CD14-positive monocyte (primary cell): ENCODE results near the gene BBS5. TPM values are rescaled to one million over a fixed set of nuclear protein-coding genes. Genes with fewer than 3 reads are reported as not detected.

Source experiments
- DNase-seq, 3 donors: peaks; one replicate each; pipeline ENCODE4 v3.0.0-alpha.2; 2011 to 2022
- H2AFZ ChIP-seq: 2 replicates; pipeline ENCODE4 v1.6.0; 2012; ENCODE audit warnings: mild to moderate bottlenecking, low read depth, low read length, inconsistent platforms; ENCODE audit not compliant: insufficient read depth, poor library complexity, severe bottlenecking
- H3K27ac ChIP-seq, 2 donors: 1 replicate in 1 of 2; 2 replicates in 1 of 2; pipeline ENCODE4 v1.5.1; 2012 to 2013; ENCODE audit warnings: low read length in 2 of 2, control low read depth in 1 of 2, inconsistent platforms in 1 of 2, low read depth in 1 of 2, mild to moderate bottlenecking in 1 of 2
- H3K27me3 ChIP-seq, 2 donors: one replicate each; pipeline versions ENCODE4 v1.6.0 to v1.6.1; 2011 to 2013; ENCODE audit warnings: low read length in 2 of 2; ENCODE audit not compliant: control insufficient read depth in 2 of 2, insufficient read depth in 2 of 2
- H3K36me3 ChIP-seq, 2 donors: replicated peaks in 1 of 2; 1 replicate in 1 of 2; 2 replicates in 1 of 2; pipeline versions ENCODE4 v1.5.1 to v1.6.1; 2012 to 2013; ENCODE audit warnings: low read length in 2 of 2, control low read depth in 1 of 2, inconsistent platforms in 1 of 2, mild to moderate bottlenecking in 1 of 2; ENCODE audit not compliant: insufficient read depth in 2 of 2, control insufficient read depth in 1 of 2
- H3K4me1 ChIP-seq, 2 donors: 1 replicate in 1 of 2; 2 replicates in 1 of 2; pipeline versions ENCODE4 v1.5.1 to v1.6.1; 2012 to 2013; ENCODE audit warnings: low read length in 2 of 2, control low read depth in 1 of 2, inconsistent platforms in 1 of 2, mild to moderate bottlenecking in 1 of 2, moderate library complexity in 1 of 2; ENCODE audit not compliant: insufficient read depth in 2 of 2, control insufficient read depth in 1 of 2
- H3K4me2 ChIP-seq: replicated peaks from 2 replicates; pipeline ENCODE3; 2012; ENCODE audit warnings: low read length, moderate library complexity, mild to moderate bottlenecking; ENCODE audit not compliant: poor library complexity, severe bottlenecking; ENCODE audit errors: extremely low read depth
- H3K4me3 ChIP-seq, 3 experiments: fragments of 200-600 bp in 1 of 3; sonication (generic) in 1 of 3; replicated peaks in 1 of 3; 1 replicate in 2 of 3; 2 replicates in 1 of 3; pipeline ENCODE4 v1.5.1; 2011 to 2013; ENCODE audit warnings: low read length in 3 of 3, mild to moderate bottlenecking in 3 of 3, control low read depth in 2 of 3, low read depth in 2 of 3, inconsistent platforms in 1 of 3, moderate library complexity in 1 of 3
- H3K79me2 ChIP-seq: 2 replicates; pipeline ENCODE4 v1.6.0; 2012; ENCODE audit warnings: mild to moderate bottlenecking, control low read depth, inconsistent platforms, low read length, moderate library complexity; ENCODE audit not compliant: insufficient read depth
- H3K9ac ChIP-seq: 2 replicates; pipeline ENCODE4 v1.6.0; 2017; ENCODE audit warnings: low read length, mild to moderate bottlenecking; ENCODE audit not compliant: insufficient read depth, poor library complexity, severe bottlenecking
- H3K9me3 ChIP-seq, 2 donors: replicated peaks in 1 of 2; 1 replicate in 1 of 2; 2 replicates in 1 of 2; pipeline versions ENCODE4 v1.5.1 to v1.6.1; 2012 to 2013; ENCODE audit warnings: low read length in 2 of 2, control low read depth in 1 of 2; ENCODE audit not compliant: control insufficient read depth in 1 of 2, insufficient read depth in 1 of 2
- H4K20me1 ChIP-seq: 2 replicates; pipeline ENCODE4 v1.6.0; 2012; ENCODE audit warnings: mild to moderate bottlenecking, low read length, control low read depth, moderate library complexity; ENCODE audit not compliant: insufficient read depth
- H3K27ac Mint-ChIP-seq, 7 donors: one replicate each; pipeline ENCODE4 v1.8.0; 2020; ENCODE audit warnings: mild to moderate bottlenecking in 7 of 7, mixed read lengths in 7 of 7, moderate library complexity in 6 of 7, inconsistent platforms in 2 of 7
- H3K27me3 Mint-ChIP-seq, 3 donors: one replicate each; pipeline ENCODE4 v1.8.0; 2021 to 2022; ENCODE audit warnings: low read depth in 3 of 3, mild to moderate bottlenecking in 3 of 3, mixed read lengths in 3 of 3, moderate library complexity in 3 of 3, inconsistent platforms in 1 of 3
- H3K36me3 Mint-ChIP-seq, 2 donors: one replicate each; pipeline ENCODE4 v1.8.0; 2020; ENCODE audit warnings: mixed read lengths in 2 of 2, inconsistent platforms in 1 of 2, mild to moderate bottlenecking in 1 of 2
- H3K4me1 Mint-ChIP-seq: one replicate; pipeline ENCODE4 v1.8.0; 2020; ENCODE audit warnings: mild to moderate bottlenecking, mixed read lengths
- H3K4me3 Mint-ChIP-seq, 2 donors: one replicate each; pipeline ENCODE4 v1.8.0; 2020; ENCODE audit warnings: mild to moderate bottlenecking in 2 of 2, mixed read lengths in 2 of 2, moderate library complexity in 1 of 2
- H3K9me3 Mint-ChIP-seq, 7 donors: one replicate each; pipeline ENCODE4 v1.8.0; 2020 to 2022; ENCODE audit warnings: mixed read lengths in 7 of 7, mild to moderate bottlenecking in 6 of 7, moderate library complexity in 6 of 7, inconsistent platforms in 2 of 7
- CTCF ChIP-seq: fragments of 200-600 bp; IDR thresholded peaks from one replicate; pipeline ENCODE4 v1.8.0; 2022; ENCODE audit warnings: antibody characterized with exemption, mild to moderate bottlenecking
- WGBS: methylation state at CpG from one replicate; pipeline ENCODE4 v1.1.5; 2013; ENCODE audit warnings: missing lambda C conversion rate; ENCODE audit not compliant: insufficient coverage; 5-methylcytosine and 5-hydroxymethylcytosine counted together
- intact Hi-C, 2 donors: fragments of 100-400 bp; cut with micrococcal nuclease; formaldehyde crosslinking; loops; one replicate each; pipeline versions ENCODE4 v1.15.0 to v1.15.1; 2023
- polyA plus RNA-seq, 3 donors: library from polyadenylated mRNA; depleted of rRNA in 1 of 3; unstranded in 2 of 3; stranded (reverse) in 1 of 3; fragments of 300-500 nt in 2 of 3; fragments of >200 nt in 1 of 3; fragmentation: Illumina TruSeq in 2 of 3; gene quantifications; 1 replicate in 2 of 3; 2 replicates in 1 of 3; pipeline ENCODE4 v1.2.3, GENCODE V29; 2012 to 2021

BBS5 gene
- polyA plus RNA-seq, 3 donors = 0.04 to 0.08 TPM; not detected in 1

GRCh38 chr2:169495310-169495928, 16.1 kb downstream of the BBS5 start:
- H3K4me3 Mint-ChIP-seq = no peak overlapping the region
- H3K9ac ChIP-seq = no peak overlapping the region
- no peak overlapping the region for H3K27ac ChIP-seq
- H3K4me1 ChIP-seq = no peaks in the 10 kb centered on the region
- intact Hi-C loops = no loop called here
- DNase-seq = no peak
- H3K9me3 ChIP-seq = no peaks in the 10 kb centered on the region
- no peaks in the 10 kb centered on the region for H3K4me1 Mint-ChIP-seq
- H3K9me3 Mint-ChIP-seq = no peaks in the 10 kb centered on the region
- no peak overlapping the region for H3K4me3 ChIP-seq
- no peak overlapping the region for H2AFZ ChIP-seq
- no peak overlapping the region for H3K4me2 ChIP-seq
- no peaks in the 10 kb centered on the region for H3K27me3 Mint-ChIP-seq
- no peaks in the 10 kb centered on the region for H3K36me3 ChIP-seq
- no peak overlapping the region for H3K27ac Mint-ChIP-seq
- WGBS = 100% methylated on average over 1 of the region's 5 CpGs
- H3K36me3 Mint-ChIP-seq = no peaks in the 10 kb centered on the region
- H3K79me2 ChIP-seq = no peaks in the 10 kb centered on the region
- H4K20me1 ChIP-seq = no peaks in the 10 kb centered on the region
- no peak for TF ChIP-seq CTCF
- H3K27me3 ChIP-seq = no peaks in the 10 kb centered on the region

GRCh38 chr2:169504651-169505050, 25.4 kb downstream of the BBS5 start:
- H3K27ac Mint-ChIP-seq = no peak overlapping the region
- Histone ChIP-seq H3K9me3 (peaks cover 0 to 4% of the 10 kb centered on the region in 2 donors), H3K9ac (no peak overlapping the region), H3K4me3 (no peak overlapping the region), H3K79me2 (no peaks in the 10 kb centered on the region), H3K4me1 (no peaks in the 10 kb centered on the region), H3K27me3 (no peaks in the 10 kb centered on the region), H3K4me2 (no peak overlapping the region), H2AFZ (no peak overlapping the region), H3K27ac (no peak overlapping the region), H4K20me1 (no peaks in the 10 kb centered on the region), H3K36me3 (no peaks in the 10 kb centered on the region)
- 100% methylated on average over 7 of the region's 19 CpGs for WGBS
- H3K9me3 Mint-ChIP-seq = peaks cover 0 to 11% (median 8%) of the 10 kb centered on the region in 7 donors
- peaks cover 0 to 6% of the 10 kb centered on the region in 2 donors for H3K36me3 Mint-ChIP-seq
- DNase-seq = no peak
- H3K4me1 Mint-ChIP-seq = no peaks in the 10 kb centered on the region
- TF ChIP-seq CTCF = no peak
- no peak overlapping the region for H3K4me3 Mint-ChIP-seq
- intact Hi-C loops = no loop called here
- H3K27me3 Mint-ChIP-seq = no peaks in the 10 kb centered on the region
